Muscle of arm (tissue), 12 donors: Measurements from ENCODE around the gene PLTP. TPM values are rescaled to one million over a fixed set of nuclear protein-coding genes. Genes with fewer than 3 reads are reported as not detected.
"Not testable (repeated sequence)": the region's sequence is repeated elsewhere in the genome, so short reads cannot be mapped to it uniquely, and the experiment has no call there.

Source experiments
- DNase-seq: peaks from one replicate; pipeline ENCODE4 v3.0.0-alpha.2; 2013
- polyA plus RNA-seq, 12 donors: library from polyadenylated mRNA; unstranded; fragments of 120-200 nt; gene quantifications; one replicate each; pipeline ENCODE4 v1.2.1, GENCODE V29; 2013; ENCODE audit not compliant: insufficient read length in 12 of 12

Gene PLTP
- polyA plus RNA-seq, 12 donors = 13.1 to 54.0 (median 21.1) TPM; not detected in 1

DNA sequence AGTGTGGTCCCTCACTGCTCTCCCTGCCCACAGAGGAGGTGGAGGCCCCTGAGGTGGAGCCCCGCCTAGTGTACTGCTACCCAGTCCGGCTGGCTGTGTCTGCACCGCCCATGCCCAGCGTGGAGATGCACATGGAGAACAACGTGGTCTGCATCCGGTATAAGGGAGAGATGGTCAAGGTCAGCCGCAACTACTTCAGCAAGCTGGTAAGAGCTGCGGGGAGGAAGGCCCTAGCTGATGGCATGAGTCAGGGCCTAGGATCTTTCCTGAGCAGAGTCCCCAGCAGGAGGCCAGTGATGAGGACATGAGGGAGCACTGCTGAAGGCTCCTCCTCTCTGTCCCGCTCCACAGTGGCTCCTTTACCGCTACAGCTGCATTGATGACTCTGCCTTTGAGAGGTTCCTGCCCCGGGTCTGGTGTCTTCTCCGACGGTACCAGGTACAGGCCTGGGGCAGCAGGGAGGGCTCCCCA, 33.8 kb upstream of the PLTP start:
- DNase-seq = no peak

DNA sequence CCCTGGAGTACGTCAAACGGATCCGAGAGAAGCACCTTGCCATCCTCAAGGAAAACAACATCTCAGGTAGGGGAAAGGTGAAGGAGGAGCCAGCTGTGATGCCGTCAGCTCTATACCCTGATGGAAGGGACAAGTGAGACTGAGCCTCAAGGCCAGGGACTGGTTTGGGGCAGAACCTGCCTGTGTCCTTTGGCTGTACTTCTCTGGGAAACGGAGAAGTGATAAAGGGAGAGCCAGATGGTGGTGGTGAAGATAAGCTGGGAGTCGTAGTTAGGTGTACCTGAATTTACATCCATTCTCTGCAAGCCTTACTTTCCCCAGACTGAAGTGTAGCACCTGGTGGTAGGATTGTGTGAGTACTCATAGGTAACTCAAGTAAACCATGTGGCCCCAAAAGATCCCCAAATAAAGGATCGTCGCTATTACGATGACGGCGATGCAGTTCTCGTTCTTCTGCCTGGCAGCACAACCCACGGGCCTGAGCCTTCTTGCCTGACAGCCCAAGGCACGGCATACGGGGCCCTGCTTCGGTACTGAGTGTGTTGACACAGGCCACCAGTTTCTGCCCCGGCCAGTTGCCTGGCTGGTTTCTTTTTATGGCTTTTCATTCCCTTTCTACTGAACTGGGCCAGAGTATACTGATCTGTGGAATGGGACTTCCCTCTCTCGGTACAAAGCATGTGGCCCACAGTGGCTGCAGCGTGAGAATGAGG, 33.2 kb upstream of the PLTP start:
- no peak for DNase-seq

DNA sequence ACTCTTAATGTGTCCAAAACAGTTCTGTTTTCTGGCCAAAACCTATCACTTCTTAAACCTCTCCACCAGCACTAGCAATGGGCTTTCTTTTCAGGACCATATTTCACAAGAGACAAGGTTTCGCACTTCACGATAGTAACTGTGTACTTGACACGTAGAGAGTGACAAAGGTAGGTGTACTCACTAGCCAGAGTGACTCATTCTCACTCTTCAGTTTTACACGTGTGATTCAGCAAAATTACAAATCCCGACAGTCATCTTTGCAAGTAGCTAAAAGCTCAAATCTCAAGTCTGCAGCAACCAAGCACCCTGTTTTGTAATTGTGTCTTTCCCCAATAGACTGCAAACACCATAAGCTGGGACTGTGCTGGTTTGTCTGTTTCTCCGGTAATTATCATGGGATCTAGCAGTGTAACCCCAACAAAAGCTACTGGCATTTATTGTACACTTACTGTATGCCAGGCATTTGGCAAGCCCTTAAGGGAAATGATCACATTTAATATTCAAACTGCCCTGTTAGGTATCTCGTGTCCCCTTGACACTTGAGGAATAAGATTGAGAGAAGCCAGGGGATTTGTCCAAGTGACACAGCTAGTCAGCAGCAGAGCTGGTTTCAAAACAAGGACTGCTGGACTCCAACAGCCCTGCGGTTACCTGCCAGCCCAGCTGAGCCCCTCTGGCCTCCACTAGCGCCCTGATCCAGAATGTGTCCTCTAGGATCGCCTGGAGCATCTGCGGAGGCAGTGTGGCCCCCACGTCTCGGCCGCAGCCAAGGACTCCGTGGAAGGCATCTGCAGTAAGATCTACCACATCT, 32.4 kb upstream of the PLTP start:
- no peak for DNase-seq

DNA sequence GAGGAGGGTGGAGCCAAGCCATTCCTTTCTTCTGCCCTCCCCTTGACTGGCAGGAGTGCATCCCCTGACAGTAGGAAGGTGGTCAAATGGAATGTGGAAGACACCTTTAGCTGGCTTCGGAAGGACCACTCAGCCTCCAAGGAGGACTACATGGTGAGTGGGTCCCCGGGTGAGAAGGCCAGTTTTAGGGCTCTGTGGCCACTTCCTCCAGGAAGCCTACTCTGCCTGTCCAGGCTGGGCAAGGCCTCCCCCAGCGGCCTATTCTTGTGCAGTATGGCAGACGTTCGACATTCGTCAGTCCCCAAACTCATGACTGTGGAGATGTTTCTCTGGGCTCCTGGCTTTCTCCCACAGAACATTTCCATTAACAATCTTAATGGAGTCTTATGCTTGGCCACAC, 31.7 kb upstream of the PLTP start:
- DNase-seq = no peak

- no peak for DNase-seq
Observed at GRCh38 chr20:45940469-45940868, 28.5 kb upstream of the PLTP start.

DNA sequence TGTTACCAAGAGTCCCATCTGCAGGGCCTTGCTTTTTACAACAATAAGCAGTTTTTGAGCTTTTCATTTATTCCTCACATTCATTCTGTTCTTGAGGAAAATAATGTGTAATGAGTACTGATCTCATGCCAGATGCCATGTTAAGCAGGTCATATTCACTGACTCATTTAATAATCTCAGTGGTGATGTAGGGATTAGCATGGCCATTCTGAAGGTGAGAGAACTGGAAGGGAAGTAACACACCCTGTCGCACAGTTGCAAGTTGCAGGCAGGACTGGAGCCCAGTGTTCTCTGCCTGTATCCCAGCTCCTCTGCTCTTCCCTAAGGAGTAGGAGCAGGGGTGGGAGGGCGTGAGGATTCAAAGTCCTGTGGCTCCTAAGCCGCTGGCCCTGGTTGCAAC, 28.1 kb upstream of the PLTP start:
- DNase-seq = no peak

DNA sequence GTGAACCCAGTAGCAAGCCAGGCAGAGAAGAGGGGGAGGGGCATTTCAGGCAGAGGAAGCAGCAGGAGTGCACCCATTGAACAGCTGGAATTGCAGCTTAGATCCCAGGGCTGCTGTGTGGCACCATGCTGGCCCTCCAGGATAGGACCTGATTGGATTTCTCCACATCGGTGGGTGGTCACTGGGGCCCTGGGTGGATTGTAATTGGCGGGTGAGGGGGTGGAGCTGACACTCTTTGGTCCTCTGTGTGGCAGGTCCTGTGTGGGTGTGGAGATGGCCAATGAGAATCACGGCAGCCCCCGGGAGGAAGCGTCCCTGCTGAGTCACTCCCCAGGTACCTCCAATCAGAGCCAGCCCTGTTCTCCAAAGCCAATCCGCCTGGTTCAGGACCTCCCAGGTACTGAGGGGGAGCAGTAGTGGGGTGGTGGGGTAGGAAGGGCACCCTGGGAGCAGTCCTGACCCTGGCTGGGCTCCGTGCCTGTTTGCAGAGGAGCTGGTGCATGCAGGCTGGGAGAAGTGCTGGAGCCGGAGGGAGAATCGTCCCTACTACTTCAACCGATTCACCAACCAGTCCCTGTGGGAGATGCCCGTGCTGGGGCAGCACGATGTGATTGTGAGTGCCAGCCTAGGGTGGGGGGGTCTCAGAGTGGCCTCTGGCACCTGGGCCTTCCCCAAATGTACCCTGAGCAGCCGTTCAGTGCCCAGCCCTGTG, 26.9 kb upstream of the PLTP start:
- DNase-seq = no peak

DNA sequence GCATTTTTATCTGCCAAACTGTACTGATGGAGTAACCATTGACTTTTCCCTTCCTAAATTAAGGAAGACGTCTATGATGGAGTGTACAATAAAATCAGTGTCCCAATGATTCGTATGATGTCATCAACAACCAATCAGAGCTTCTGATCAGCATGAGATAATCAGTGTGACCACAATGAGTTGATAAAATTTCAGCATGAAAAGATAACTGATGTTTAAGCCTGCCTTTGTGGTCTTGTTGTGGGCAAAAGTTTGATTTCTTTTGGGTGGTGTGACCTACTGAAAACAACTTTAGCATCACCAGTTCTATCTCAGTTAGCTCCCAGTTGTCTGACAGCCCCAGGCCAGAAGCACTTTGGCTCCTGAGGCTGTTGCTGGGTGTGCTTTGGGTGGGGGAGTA, 25.8 kb upstream of the PLTP start:
- no peak for DNase-seq

DNA sequence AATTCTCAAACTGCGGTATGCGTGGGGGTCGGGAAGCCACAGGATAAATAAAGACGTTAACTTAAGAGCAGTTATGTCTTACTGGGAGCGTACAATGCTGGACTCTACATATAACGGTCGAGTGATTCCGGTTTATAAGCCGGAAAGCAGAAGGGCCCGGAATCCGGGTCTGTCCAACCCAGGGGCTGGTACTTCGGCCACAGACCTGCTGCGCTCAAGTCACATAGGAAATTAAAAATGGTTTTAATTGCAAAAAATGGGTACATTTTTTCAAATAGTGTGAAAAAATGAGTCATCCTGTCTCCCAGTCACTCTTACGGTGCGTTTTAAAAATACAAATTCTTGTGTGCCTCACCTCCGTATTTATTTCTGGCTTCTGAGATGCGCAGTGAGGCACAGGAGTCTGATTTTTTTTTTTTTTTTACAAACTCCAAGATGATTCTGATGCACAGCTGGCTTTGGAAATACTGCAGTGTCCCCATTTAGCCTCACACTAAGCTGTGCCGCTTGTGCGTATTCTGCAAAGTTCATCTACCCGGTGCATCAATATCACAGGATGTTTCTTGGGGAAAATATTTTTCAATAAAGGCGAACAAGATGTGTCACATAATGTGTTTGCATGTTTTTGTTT, 23.6 kb upstream of the PLTP start:
- DNase-seq = no peak

- DNase-seq = peak; percentile 100
Observed at GRCh38 chr20:45934586-45935415, 22.8 kb upstream of the PLTP start, which contains the start of gene PCIF1. TSS of gene PCIF1 (plus strand) at chr20:45934683. CDS start at chr20:45939000, 4,317 bp downstream.

DNA sequence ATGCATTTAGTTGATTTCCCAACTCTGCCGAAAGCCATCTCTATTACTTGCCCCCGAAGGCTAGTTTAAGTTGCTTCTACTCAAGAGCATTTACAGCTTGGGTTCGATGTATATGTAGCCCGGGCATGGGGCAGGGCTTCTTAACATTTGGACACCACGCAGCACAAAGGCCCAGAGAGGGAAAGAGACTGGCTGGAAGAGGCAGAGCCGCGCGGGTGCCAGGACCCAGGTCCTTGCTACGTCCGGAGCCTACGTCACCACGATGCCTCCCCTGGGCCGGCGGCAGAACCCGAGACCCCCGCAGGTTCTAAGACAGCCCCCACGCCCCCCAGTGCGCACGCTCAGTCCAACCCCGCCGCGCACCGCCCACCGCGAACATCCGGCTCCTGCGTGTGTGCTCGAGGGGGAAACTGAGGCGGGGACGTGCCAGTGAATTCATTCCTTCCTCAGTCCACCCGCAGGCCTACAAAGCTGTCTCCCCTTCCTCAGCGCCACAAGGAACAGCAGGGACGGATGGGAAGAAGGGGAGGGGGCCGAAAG, 22.2 kb upstream of the PLTP start:
- peak; percentile 77 for DNase-seq

GRCh38 chr20:45933266-45934045, 21.5 kb upstream of the PLTP start:
- peak; percentile 61 for DNase-seq

DNA sequence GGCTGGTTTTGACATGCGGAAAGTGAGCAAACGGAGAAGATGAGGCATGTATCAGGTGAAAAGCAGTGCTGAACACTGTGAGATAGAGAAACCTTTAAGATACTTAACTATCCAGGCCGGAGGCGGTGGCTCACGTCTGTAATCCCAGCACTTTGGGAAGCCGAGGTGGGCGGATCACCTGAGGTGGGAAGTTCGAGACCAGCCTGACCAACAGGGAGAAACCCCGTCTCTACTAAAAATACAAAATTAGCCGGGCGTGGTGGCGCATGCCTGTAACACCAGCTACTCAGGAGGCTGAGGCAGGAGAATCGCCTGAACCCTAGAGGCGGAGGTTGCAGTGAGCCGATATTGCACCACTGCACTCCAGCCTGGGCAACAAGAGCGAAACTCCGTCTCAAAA, 19.7 kb upstream of the PLTP start:
- DNase-seq = not testable (repeated sequence)

GRCh38 chr20:45927071-45927878, 15.3 kb upstream of the PLTP start:
- DNase-seq = no peak

DNA sequence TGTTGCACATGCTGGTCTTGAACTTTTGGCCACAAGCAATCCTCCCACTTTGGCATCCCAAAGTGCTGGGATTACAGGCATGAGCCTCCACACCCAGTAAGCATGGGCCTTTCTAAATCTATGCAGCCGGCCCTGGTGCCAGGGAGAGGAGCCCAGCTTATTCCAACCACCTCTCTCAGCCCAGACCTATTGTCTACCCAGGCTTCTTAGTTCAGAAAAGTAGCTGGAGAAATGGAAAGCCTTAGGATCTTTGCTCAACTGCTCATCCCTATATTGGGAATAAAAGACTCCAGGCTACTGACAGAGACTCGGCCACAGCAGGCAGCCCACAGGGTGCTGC, 14.7 kb upstream of the PLTP start:
- no peak for DNase-seq

DNA sequence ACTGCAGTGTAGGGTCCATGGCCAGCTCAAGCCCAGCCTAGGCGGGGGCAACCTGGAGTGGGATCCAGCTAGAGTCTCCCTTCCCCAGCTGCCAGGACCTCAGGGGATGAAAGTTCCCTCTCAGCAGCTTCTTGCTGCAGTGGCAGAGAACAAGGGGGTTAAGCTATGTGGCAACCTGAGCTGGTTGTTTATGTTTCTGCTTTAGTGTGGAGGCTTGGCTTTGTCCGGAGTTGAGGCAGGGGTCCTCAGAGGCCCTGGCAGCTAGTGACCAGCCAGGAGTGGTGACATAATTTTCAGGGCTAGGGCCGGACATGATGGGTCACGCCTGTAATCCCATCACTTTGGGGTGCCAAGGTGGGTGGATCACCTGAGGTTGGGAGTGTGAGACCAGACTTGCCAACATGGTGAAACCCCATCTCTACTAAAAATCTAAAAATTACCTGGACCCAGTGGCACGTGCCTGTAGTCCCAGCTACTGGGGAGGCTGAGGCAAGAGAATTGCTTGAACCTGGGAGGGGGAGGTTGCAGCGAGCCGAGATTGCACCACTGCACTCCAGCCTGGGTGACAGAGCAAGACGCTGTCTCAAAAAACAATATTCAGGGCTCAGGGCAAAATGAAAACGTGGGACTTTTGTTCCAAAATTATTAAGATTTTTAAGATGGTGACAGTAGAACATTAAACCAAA, 14.0 kb upstream of the PLTP start:
- no peak for DNase-seq

GRCh38 chr20:45924391-45925261, 12.7 kb upstream of the PLTP start:
- no peak for DNase-seq
